ENCODE data around the gene TFAP2C. TPM values are rescaled to one million over a fixed set of nuclear protein-coding genes. Genes with fewer than 3 reads are reported as not detected.

TFAP2C gene
- total and polyA plus RNA-seq, 9 of the 15 experiments (the other 6 are each of a cell fraction or from before 2014, with no cell fraction given): 0.03 to 0.04 TPM; not detected in 7

DNA sequence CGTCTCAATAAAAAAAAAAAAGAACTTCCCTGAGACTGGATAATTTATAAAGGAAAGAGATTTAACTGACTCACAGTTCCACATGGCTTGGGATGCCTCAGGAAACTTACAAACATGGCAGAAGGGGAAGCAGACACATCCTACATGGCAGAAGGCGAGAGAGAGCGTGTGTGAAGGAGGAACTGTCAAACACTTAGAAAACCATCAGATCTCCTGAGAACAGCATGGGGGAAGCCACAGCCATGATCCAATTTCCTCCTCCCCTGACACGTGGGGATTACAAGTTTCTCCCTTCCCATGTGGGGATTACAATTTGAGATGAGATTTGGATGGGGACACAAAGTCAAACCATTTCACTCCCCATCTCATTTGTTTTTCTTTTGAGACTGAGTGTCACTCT lies 46.6 kb upstream of the TFAP2C start:
- no peaks in the 10 kb centered on the region for H3K9me3 ChIP-seq (replicated peaks; ENCODE audit: control insufficient read depth, insufficient read depth, low read depth, low read length)
- BruUV-seq (replicated peaks): no TSS peak
- ChIA-PET POLR2A (no interaction called here), CTCF (ENCODE audit: low intra/inter-chr PET ratio) (no interaction called here)
- intact Hi-C loops (cut with micrococcal nuclease): no loop called here
- no peak overlapping the region for H2AFZ ChIP-seq (ENCODE audit: low read depth, low read length)
- no peak overlapping the region for H3K27ac ChIP-seq (ENCODE audit: extremely low read depth, low read depth, low read length)
- no peaks in the 10 kb centered on the region for H3K36me3 ChIP-seq (ENCODE audit: control insufficient read depth, insufficient read depth, low read length)
- peaks cover 19 to 25% of the 10 kb centered on the region in 2 experiments; a peak in 3 of 5 replicates for H3K27me3 ChIP-seq (ENCODE audit: control insufficient read depth in 2 of 2, insufficient read depth in 2 of 2, low read length in 2 of 2)
- H3K4me3 ChIP-seq: no peak overlapping the region
- TF ChIP-seq ZC3H4 (CRISPR knock-in tag; IDR thresholded peaks at IDR 0.05; ENCODE audit: borderline replicate concordance) (no peak), ZNF785 (CRISPR knock-in tag; IDR thresholded peaks at IDR 0.05) (no peak), MCM7 (IDR thresholded peaks at IDR 0.05) (no peak)
- TF ChIP-seq, protein P1, sequence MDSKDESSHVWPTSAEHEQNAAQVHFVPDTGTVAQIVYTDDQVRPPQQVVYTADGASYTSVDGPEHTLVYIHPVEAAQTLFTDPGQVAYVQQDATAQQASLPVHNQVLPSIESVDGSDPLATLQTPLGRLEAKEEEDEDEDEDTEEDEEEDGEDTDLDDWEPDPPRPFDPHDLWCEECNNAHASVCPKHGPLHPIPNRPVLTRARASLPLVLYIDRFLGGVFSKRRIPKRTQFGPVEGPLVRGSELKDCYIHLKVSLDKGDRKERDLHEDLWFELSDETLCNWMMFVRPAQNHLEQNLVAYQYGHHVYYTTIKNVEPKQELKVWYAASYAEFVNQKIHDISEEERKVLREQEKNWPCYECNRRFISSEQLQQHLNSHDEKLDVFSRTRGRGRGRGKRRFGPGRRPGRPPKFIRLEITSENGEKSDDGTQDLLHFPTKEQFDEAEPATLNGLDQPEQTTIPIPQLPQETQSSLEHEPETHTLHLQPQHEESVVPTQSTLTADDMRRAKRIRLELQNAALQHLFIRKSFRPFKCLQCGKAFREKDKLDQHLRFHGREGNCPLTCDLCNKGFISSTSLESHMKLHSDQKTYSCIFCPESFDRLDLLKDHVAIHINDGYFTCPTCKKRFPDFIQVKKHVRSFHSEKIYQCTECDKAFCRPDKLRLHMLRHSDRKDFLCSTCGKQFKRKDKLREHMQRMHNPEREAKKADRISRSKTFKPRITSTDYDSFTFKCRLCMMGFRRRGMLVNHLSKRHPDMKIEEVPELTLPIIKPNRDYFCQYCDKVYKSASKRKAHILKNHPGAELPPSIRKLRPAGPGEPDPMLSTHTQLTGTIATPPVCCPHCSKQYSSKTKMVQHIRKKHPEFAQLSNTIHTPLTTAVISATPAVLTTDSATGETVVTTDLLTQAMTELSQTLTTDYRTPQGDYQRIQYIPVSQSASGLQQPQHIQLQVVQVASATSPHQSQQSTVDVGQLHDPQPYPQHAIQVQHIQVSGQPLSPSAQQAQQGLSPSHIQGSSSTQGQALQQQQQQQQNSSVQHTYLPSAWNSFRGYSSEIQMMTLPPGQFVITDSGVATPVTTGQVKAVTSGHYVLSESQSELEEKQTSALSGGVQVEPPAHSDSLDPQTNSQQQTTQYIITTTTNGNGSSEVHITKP (IDR thresholded peaks at IDR 0.05; ENCODE audit: partially characterized antibody): peak; percentile 23
- no peak overlapping the region for H3K4me2 ChIP-seq (ENCODE audit: insufficient read depth, low read length)
- no peaks in the 10 kb centered on the region for H3K9me1 ChIP-seq (ENCODE audit: control insufficient read depth, insufficient read depth, low read length)
- DNase-seq (ENCODE audit: extremely low read depth in 1 of 4, low spot score in 3 of 4) (no peak), ATAC-seq (no peak), FAIRE-seq (no peak)
- H3K79me2 ChIP-seq (ENCODE audit: control insufficient read depth, insufficient read depth, low read length): no peaks in the 10 kb centered on the region
- no peaks in the 10 kb centered on the region for H4K20me1 ChIP-seq (replicated peaks; ENCODE audit: control insufficient read depth, insufficient read depth, low read length)
- WGBS (ENCODE audit: insufficient coverage, low coverage, missing lambda C conversion rate): 0% methylated on average over 4 of the region's 4 CpGs
- no peaks in the 10 kb centered on the region; a peak in 1 of 5 replicates for H3K4me1 ChIP-seq (replicated peaks in 1 of 2; ENCODE audit: control insufficient read depth in 2 of 2, insufficient read depth in 2 of 2, low read length in 2 of 2)
- H3K9ac ChIP-seq (ENCODE audit: insufficient read depth in 1 of 2, low read depth in 2 of 2, low read length in 2 of 2): no peak overlapping the region
- in situ Hi-C loops (cut with MboI): loop anchor here (25.0 kb wide), 1 partner anchor 1920 kb away; no protein-coding TSS in a partner anchor

Data from K562 (cell line).